Esophagus squamous epithelium (tissue), 4 donors: Measurements from ENCODE around the gene CLEC2A.

Experiments
- POLR2A ChIP-seq, 4 donors: fragments of 450-650 bp; IDR thresholded peaks; one replicate each; pipeline ENCODE4 v1.6.1; 2017; ENCODE audit warnings: antibody characterized with exemption in 4 of 4, mild to moderate bottlenecking in 4 of 4, moderate library complexity in 3 of 4
- TF ChIP-seq, protein P1 (sequence below), 6 experiments: fragments of 450-650 bp in 4 of 6; fragments of 200-600 bp in 2 of 6; sonication (generic) in 2 of 6; IDR thresholded peaks; one replicate each; pipeline ENCODE4 v1.5.1; 2016 to 2019; ENCODE audit warnings: antibody characterized with exemption in 6 of 6, mild to moderate bottlenecking in 4 of 6, moderate library complexity in 4 of 6

DNA sequence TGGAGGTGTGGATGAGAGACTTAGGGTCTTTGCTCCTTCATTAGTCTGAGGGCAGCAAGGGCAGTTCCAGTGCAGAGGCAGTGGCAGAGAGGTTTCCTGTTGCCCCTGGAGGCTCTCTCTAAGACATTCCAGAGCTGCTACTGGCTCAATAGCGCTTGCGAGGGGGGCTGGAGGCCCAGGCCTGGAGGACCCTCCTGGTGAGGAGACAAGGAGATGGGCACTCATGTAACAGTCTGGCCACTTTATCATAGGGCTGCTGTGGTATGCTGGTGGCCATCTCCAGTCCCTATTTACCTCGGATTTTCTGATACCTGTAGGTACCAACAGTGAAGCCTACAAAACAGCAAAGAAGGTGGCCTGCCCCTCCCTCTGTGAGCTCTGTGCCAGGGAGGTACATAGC, 12.7 kb downstream of the CLEC2A start:
- TF ChIP-seq, protein P1, sequence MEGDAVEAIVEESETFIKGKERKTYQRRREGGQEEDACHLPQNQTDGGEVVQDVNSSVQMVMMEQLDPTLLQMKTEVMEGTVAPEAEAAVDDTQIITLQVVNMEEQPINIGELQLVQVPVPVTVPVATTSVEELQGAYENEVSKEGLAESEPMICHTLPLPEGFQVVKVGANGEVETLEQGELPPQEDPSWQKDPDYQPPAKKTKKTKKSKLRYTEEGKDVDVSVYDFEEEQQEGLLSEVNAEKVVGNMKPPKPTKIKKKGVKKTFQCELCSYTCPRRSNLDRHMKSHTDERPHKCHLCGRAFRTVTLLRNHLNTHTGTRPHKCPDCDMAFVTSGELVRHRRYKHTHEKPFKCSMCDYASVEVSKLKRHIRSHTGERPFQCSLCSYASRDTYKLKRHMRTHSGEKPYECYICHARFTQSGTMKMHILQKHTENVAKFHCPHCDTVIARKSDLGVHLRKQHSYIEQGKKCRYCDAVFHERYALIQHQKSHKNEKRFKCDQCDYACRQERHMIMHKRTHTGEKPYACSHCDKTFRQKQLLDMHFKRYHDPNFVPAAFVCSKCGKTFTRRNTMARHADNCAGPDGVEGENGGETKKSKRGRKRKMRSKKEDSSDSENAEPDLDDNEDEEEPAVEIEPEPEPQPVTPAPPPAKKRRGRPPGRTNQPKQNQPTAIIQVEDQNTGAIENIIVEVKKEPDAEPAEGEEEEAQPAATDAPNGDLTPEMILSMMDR (IDR thresholded peaks at IDR 0.05) = no peak
- TF ChIP-seq POLR2A (IDR thresholded peaks at IDR 0.05) = no peak
